Gastrocnemius medialis (tissue), 4 donors: ENCODE data around the gene EIF2D. TPM values are rescaled to one million over a fixed set of nuclear protein-coding genes. Genes with fewer than 3 reads are reported as not detected.

Source experiments
- ATAC-seq, 2 donors: fragments of 150-250 bp; one replicate each; pipeline ENCODE4 v1.9.1; 2016
- DNase-seq, 2 donors: peaks; one replicate each; pipeline ENCODE4 v3.0.0-alpha.2; 2019
- H3K27ac ChIP-seq, 4 donors: fragments of 200-600 bp; sonication (generic); 1 replicate in 1 of 4; 2 replicates in 3 of 4; pipeline ENCODE4 v1.5.1; 2016 to 2018; ENCODE audit warnings: mild to moderate bottlenecking in 2 of 4, moderate library complexity in 1 of 4
- H3K27me3 ChIP-seq, 3 donors: fragments of 200-600 bp; sonication (generic) in 2 of 3; 1 replicate in 1 of 3; 2 replicates in 2 of 3; pipeline versions ENCODE4 v1.5.1 to v1.6.0; 2016 to 2019; ENCODE audit warnings: mild to moderate bottlenecking in 1 of 3, moderate library complexity in 1 of 3
- H3K36me3 ChIP-seq, 2 donors: fragments of 200-600 bp; sonication (generic) in 1 of 2; one replicate each; pipeline ENCODE4 v1.5.1; 2017 to 2018
- H3K4me1 ChIP-seq, 2 donors: fragments of 200-600 bp; sonication (generic) in 1 of 2; one replicate each; pipeline ENCODE4 v1.5.1; 2016 to 2017; ENCODE audit warnings: mild to moderate bottlenecking in 2 of 2
- H3K4me3 ChIP-seq, 4 donors: fragments of 200-600 bp; sonication (generic) in 3 of 4; 1 replicate in 1 of 4; 2 replicates in 3 of 4; pipeline ENCODE4 v1.5.1; 2016 to 2019; ENCODE audit warnings: mild to moderate bottlenecking in 2 of 4
- H3K9me3 ChIP-seq, 3 donors: fragments of 200-600 bp; sonication (generic) in 2 of 3; 1 replicate in 1 of 3; 2 replicates in 2 of 3; pipeline ENCODE4 v1.5.1; 2016 to 2019
- POLR2A ChIP-seq, 2 donors: fragments of 450-650 bp; IDR thresholded peaks; one replicate each; pipeline ENCODE4 v1.6.1; 2017; ENCODE audit warnings: antibody characterized with exemption in 2 of 2, mild to moderate bottlenecking in 2 of 2, moderate library complexity in 2 of 2
- in situ Hi-C, 4 donors: fragments of 200-750 bp; cut with MboI; loops; one replicate each; pipeline versions ENCODE4 v1.15.0 to v1.8.0; 2017; ENCODE audit warnings: low sequenced_read_pairs in 4 of 4
- intact Hi-C: fragments of 100-400 bp; cut with DNase I; formaldehyde crosslinking; loops from one replicate; pipeline ENCODE4 v1.15.1; 2023; ENCODE audit warnings: low total_unique reads
- total RNA-seq, 4 donors: library from RNA; depleted of rRNA; stranded (reverse); fragments of >200 nt; gene quantifications; one replicate each; pipeline versions ENCODE4 v1.1.0 to v1.2.3, GENCODE V29; 2016
- TF ChIP-seq, protein P1 (sequence below), 5 experiments: fragments of 450-650 bp in 3 of 5; fragments of 200-600 bp in 2 of 5; sonication (generic) in 2 of 5; IDR thresholded peaks in 4 of 5; conservative IDR thresholded peaks in 1 of 5; 1 replicate in 4 of 5; 2 replicates in 1 of 5; pipeline ENCODE4 v1.5.1; 2016 to 2019; ENCODE audit warnings: antibody characterized with exemption in 5 of 5, mild to moderate bottlenecking in 3 of 5, moderate library complexity in 3 of 5

EIF2D gene
- total RNA-seq, 4 donors from 2014 or later: 23.7 to 61.2 (median 38.6) TPM

DNA sequence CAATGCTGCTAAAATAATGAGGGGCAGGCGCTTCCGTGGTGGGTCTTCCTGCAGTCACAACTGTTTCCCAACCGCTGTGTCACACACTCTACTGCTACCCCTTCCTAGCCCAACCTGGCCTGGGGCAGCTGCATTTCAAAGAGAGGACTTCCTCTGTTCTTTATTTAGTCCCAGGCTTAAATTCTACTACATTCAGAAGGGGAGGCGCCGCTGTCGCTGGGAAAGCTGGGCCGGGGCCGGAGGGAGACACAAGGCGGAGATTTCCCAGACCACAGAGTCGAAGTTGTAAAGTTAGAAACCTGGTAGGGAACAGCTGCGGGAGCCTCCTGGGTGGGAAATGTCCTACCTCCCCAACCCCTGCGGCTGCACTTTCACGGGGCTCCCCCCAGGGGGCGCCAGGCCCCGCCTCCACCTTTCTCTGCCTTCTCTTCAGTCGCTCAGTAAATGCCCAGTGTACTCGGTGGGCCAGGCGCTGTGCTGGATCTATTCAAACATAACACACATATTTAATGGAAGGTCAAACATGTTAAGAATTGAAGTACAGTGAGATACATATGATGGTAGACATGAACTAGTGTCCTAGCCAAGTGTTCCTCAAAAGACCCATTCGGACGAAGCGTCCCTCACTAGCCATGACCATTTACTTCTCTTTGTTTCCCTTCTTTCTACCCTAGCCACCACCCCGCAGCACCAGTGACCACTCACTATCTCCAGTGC is 46.2 kb upstream of the EIF2D start:
- H3K27ac ChIP-seq: peak overlapping the region; percentile 90 to 97 (median 94)
- DNase-seq (peak; percentile 43 to 82), ATAC-seq (peak; percentile 46 to 77)
- peak overlapping the region; percentile 42 to 53 (median 44) for H3K4me3 ChIP-seq
- TF ChIP-seq, protein P1, sequence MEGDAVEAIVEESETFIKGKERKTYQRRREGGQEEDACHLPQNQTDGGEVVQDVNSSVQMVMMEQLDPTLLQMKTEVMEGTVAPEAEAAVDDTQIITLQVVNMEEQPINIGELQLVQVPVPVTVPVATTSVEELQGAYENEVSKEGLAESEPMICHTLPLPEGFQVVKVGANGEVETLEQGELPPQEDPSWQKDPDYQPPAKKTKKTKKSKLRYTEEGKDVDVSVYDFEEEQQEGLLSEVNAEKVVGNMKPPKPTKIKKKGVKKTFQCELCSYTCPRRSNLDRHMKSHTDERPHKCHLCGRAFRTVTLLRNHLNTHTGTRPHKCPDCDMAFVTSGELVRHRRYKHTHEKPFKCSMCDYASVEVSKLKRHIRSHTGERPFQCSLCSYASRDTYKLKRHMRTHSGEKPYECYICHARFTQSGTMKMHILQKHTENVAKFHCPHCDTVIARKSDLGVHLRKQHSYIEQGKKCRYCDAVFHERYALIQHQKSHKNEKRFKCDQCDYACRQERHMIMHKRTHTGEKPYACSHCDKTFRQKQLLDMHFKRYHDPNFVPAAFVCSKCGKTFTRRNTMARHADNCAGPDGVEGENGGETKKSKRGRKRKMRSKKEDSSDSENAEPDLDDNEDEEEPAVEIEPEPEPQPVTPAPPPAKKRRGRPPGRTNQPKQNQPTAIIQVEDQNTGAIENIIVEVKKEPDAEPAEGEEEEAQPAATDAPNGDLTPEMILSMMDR (IDR thresholded peaks at IDR 0.05 in 4 of 5, conservative IDR thresholded peaks at IDR 0.05 in 1 of 5): peak; percentile 91 to 96 (median 95)
- no peak for TF ChIP-seq POLR2A (IDR thresholded peaks at IDR 0.05)
- no peaks in the 10 kb centered on the region for H3K27me3 ChIP-seq
- intact Hi-C loops: loop anchor here (1.0 kb wide), 3 partner anchors 26 to 253 kb away; partner anchors contain the start of gene MAPKAPK2
- H3K36me3 ChIP-seq: no peaks in the 10 kb centered on the region
- in situ Hi-C loops: loop anchor here in 3 of 4 donors (10.0 to 25.0 kb wide), 4 partner anchors 146 to 256 kb away; no protein-coding TSS in a partner anchor
- H3K9me3 ChIP-seq: no peaks in the 10 kb centered on the region
- peaks cover 28 to 56% of the 10 kb centered on the region in 2 donors for H3K4me1 ChIP-seq

GRCh38 chr1:206657751-206658150 is 45.5 kb upstream of the EIF2D start:
- peaks cover 24 to 49% of the 10 kb centered on the region in 2 donors for H3K4me1 ChIP-seq
- peak overlapping the region; percentile 90 to 97 (median 94) for H3K27ac ChIP-seq
- TF ChIP-seq POLR2A (IDR thresholded peaks at IDR 0.05): no peak
- TF ChIP-seq, protein P1 (IDR thresholded peaks at IDR 0.05 in 4 of 5, conservative IDR thresholded peaks at IDR 0.05 in 1 of 5): no peak
- no peaks in the 10 kb centered on the region for H3K36me3 ChIP-seq
- ATAC-seq (no peak), DNase-seq (no peak)
- H3K4me3 ChIP-seq: peak overlapping the region in 1 of 4 donors; percentile 45
- intact Hi-C loops (loop anchor here (1.0 kb wide), 3 partner anchors 27 to 254 kb away; partner anchors contain the start of gene MAPKAPK2), in situ Hi-C loops (loop anchor here in 3 of 4 donors (10.0 to 25.0 kb wide), 4 partner anchors 147 to 257 kb away; no protein-coding TSS in a partner anchor)
- no peaks in the 10 kb centered on the region for H3K9me3 ChIP-seq
- no peaks in the 10 kb centered on the region for H3K27me3 ChIP-seq

- H3K4me1 ChIP-seq: peaks cover 24 to 41% of the 10 kb centered on the region in 2 donors
- H3K27ac ChIP-seq: no peak overlapping the region
- in situ Hi-C loops (loop anchor here in 3 of 4 donors (10.0 to 25.0 kb wide), 4 partner anchors 148 to 258 kb away; no protein-coding TSS in a partner anchor), intact Hi-C loops (no loop called here)
- H3K4me3 ChIP-seq: no peak overlapping the region
- TF ChIP-seq, protein P1 (IDR thresholded peaks at IDR 0.05 in 4 of 5, conservative IDR thresholded peaks at IDR 0.05 in 1 of 5): no peak
- TF ChIP-seq POLR2A (IDR thresholded peaks at IDR 0.05): no peak
- no peak for DNase-seq
- no peak for ATAC-seq
- H3K9me3 ChIP-seq: no peaks in the 10 kb centered on the region
- H3K36me3 ChIP-seq: no peaks in the 10 kb centered on the region
- no peaks in the 10 kb centered on the region for H3K27me3 ChIP-seq
Observed at GRCh38 chr1:206656936-206657335, 44.7 kb upstream of the EIF2D start.

DNA sequence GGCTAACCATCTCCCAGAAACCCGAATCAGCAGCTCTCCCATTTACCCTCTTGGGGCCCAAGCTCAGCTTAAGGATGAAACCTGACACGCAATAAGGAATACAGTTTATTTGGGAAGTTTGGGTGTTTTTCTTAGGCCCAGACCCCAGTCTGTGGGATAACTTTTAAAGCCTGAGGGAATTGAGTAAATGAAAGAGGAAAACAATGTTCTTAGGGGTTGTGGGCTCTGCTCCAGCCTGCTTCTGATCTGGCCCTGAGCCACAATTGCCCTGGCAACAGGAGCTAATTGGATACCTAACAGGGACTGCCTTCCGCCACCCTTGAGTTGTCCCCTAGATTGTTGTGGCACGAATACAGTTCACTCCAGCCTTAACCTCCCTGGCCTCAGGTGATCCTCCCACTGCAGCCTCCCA is 43.2 kb upstream of the EIF2D start:
- DNase-seq: no peak
- peak overlapping the region in 3 of 4 donors; percentile 40 to 55 (median 43) for H3K27ac ChIP-seq
- no peaks in the 10 kb centered on the region for H3K27me3 ChIP-seq
- in situ Hi-C loops (loop anchor here in 3 of 4 donors (10.0 to 25.0 kb wide), 4 partner anchors 149 to 259 kb away; no protein-coding TSS in a partner anchor), intact Hi-C loops (no loop called here)
- no peak for ATAC-seq
- H3K9me3 ChIP-seq: no peaks in the 10 kb centered on the region
- H3K4me3 ChIP-seq: no peak overlapping the region
- no peak for TF ChIP-seq POLR2A (IDR thresholded peaks at IDR 0.05)
- TF ChIP-seq, protein P1 (IDR thresholded peaks at IDR 0.05 in 4 of 5, conservative IDR thresholded peaks at IDR 0.05 in 1 of 5): no peak
- H3K36me3 ChIP-seq: no peaks in the 10 kb centered on the region
- H3K4me1 ChIP-seq: peaks cover 24 to 35% of the 10 kb centered on the region in 2 donors
